ENCODE data around the gene RXFP4.
A peak's percentile ranks its signal among the peaks of the same experiment; 100 is the strongest.

The RXFP4 gene

GRCh38 chr1:155960081-155960745 is 18.8 kb downstream of the RXFP4 start:
- no peak for DNase-seq (ENCODE audit: low spot score)

GRCh38 chr1:155961937-155962336 is 20.5 kb downstream of the RXFP4 start:
- DNase-seq (ENCODE audit: low spot score), result peak; percentile 82

- no peak for DNase-seq (ENCODE audit: low spot score)
These were observed 21.3 kb downstream of the RXFP4 start for GRCh38 chr1:155962599-155963211.

GRCh38 chr1:155964193-155964592 is 22.8 kb downstream of the RXFP4 start:
- no peak for DNase-seq (ENCODE audit: low spot score)

GRCh38 chr1:155966135-155966534 is 24.7 kb downstream of the RXFP4 start:
- no peak for DNase-seq (ENCODE audit: low spot score)

- no peak for DNase-seq (ENCODE audit: low spot score)
These were observed 25.3 kb downstream of the RXFP4 start for GRCh38 chr1:155966750-155967149.

GRCh38 chr1:155967341-155968050 is 26.1 kb downstream of the RXFP4 start:
- DNase-seq (ENCODE audit: low spot score), result no peak

- DNase-seq (ENCODE audit: low spot score), result no peak
These were observed 26.6 kb downstream of the RXFP4 start for GRCh38 chr1:155968051-155968400.

GRCh38 chr1:155968670-155969069 is 27.2 kb downstream of the RXFP4 start:
- DNase-seq (ENCODE audit: low spot score), result no peak

- no peak for DNase-seq (ENCODE audit: low spot score)
These were observed 27.9 kb downstream of the RXFP4 start for GRCh38 chr1:155969377-155969791.

GRCh38 chr1:155970531-155971167 is 29.2 kb downstream of the RXFP4 start:
- peak; percentile 78 for DNase-seq (ENCODE audit: low spot score)

GRCh38 chr1:155971910-155972809 is 30.7 kb downstream of the RXFP4 start:
- DNase-seq (ENCODE audit: low spot score), result no peak

GRCh38 chr1:155973723-155974122 is 32.3 kb downstream of the RXFP4 start:
- DNase-seq (ENCODE audit: low spot score), result no peak

- DNase-seq (ENCODE audit: low spot score), result no peak
These were observed 33.0 kb downstream of the RXFP4 start for GRCh38 chr1:155974208-155975115.

GRCh38 chr1:155975375-155976061 is 34.1 kb downstream of the RXFP4 start:
- DNase-seq (ENCODE audit: low spot score), result no peak

- DNase-seq (ENCODE audit: low spot score), result peak; percentile 81
These were observed 34.8 kb downstream of the RXFP4 start for GRCh38 chr1:155976062-155976912.

GRCh38 chr1:155976913-155977689 is 35.7 kb downstream of the RXFP4 start:
- no peak for DNase-seq (ENCODE audit: low spot score)

GRCh38 chr1:155977690-155978324 is 36.4 kb downstream of the RXFP4 start:
- peak; percentile 66 for DNase-seq (ENCODE audit: low spot score)
